Nephron progenitor cell (in vitro differentiated cells): ENCODE measurements around the gene CELF4.
A peak's percentile ranks its signal among the peaks of the same experiment; 100 is the strongest.

ENCODE experiments used
- DNase-seq: peaks from one replicate; pipeline ENCODE4 v3.0.0; 2021
- H3K27ac Mint-ChIP-seq: 2 replicates; pipeline ENCODE4 v1.8.0; 2021; ENCODE audit warnings: mild to moderate bottlenecking, moderate library complexity, mixed read lengths
- H3K27me3 Mint-ChIP-seq: 2 replicates; pipeline ENCODE4 v1.8.0; 2021; ENCODE audit warnings: mild to moderate bottlenecking, low read depth, mixed read lengths; ENCODE audit not compliant: poor library complexity
- H3K36me3 Mint-ChIP-seq: 2 replicates; pipeline ENCODE4 v1.8.0; 2021; ENCODE audit warnings: low read depth, mixed read lengths
- H3K4me1 Mint-ChIP-seq: 2 replicates; pipeline ENCODE4 v1.8.0; 2021; ENCODE audit warnings: mixed read lengths
- H3K4me3 Mint-ChIP-seq: 2 replicates; pipeline ENCODE4 v1.8.0; 2021; ENCODE audit warnings: mild to moderate bottlenecking, moderate library complexity, mixed read lengths
- H3K9me3 Mint-ChIP-seq: 2 replicates; pipeline ENCODE4 v1.8.0; 2021; ENCODE audit warnings: mild to moderate bottlenecking, moderate library complexity, mixed read lengths
- CTCF ChIP-seq: fragments of 200-600 bp; sonication (generic); IDR thresholded peaks from 2 replicates; pipeline ENCODE4 v1.5.0; 2021; ENCODE audit warnings: antibody characterized with exemption

Gene CELF4

DNA sequence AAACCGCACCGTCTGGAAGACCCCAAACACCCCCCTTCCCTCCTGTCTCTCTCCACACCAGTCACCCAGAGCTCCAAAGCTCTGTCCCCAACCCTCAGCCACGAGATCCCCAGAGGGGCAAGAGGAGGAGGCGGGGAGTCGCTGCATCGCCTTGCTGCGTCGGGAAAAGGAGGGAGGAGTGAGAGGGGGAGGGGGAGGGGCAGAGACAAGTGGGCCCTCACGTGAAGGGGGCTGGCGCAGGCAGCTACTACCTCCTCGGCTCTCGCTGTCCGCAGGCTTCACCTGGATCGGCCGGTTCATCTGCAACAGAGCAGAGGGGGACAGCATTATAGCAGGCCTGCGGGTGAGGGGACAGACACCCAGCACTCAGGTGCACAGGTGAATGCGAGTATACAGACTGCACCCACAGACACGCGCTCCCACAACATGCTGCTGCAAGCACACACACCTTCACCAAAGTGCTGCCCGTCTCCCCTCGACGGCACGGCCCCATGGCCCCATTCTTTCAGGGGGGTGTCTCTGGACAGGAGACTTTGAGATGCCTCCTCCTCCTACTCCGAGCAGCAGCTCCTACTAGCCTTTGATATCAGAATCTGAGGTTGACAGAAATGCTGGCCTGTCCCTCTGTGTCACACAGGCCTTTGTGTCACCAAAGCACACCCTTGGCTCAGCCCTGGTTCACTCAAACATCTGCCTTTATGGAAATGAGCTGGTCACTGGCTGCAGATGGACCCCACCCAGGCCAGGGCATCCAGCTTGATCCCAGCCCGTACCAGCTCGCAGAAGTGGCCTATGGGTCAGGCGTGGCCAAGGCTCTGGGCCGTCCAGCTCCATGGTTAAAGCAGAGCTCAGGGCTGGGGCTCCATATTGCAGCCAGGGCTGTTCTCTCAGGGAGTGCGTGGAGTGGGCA, 243.8 kb downstream of the CELF4 start:
- Mint-ChIP-seq H3K9me3 (no peaks in the 10 kb centered on the region), H3K4me3 (no peak overlapping the region), H3K27ac (no peak overlapping the region), H3K36me3 (no peaks in the 10 kb centered on the region), H3K4me1 (peaks cover 18% of the 10 kb centered on the region), H3K27me3 (peaks cover 14% of the 10 kb centered on the region)
- TF ChIP-seq CTCF = no peak
- DNase-seq = peak; percentile 28

DNA sequence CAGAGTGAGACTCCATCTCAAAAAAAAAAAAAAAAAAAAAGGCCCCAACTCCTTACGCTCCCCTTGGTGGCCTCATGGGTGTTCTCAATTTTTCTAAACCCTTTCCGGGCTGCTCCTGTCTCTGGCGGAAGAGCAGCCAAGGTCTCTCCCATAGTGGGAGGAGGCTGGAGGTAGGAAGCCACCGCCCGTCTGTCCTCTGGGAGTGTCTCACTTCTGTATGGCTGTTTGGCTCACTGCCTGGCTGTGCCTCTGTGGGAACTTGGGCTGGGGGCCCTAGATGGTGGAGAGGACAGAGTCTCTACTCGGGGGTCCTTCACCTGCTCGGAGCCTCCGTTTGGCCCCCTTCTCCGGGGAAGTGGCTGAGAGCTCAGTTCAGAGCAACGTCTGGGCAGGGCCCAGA, 245.3 kb downstream of the CELF4 start:
- Mint-ChIP-seq H3K27me3 (peaks cover 14% of the 10 kb centered on the region), H3K27ac (no peak overlapping the region)
- TF ChIP-seq CTCF = no peak

GRCh38 chr18:37318360-37319355, 246.9 kb downstream of the CELF4 start:
- Mint-ChIP-seq H3K27ac (no peak overlapping the region), H3K36me3 (no peaks in the 10 kb centered on the region), H3K4me1 (peaks cover 18% of the 10 kb centered on the region), H3K4me3 (no peak overlapping the region), H3K9me3 (no peaks in the 10 kb centered on the region), H3K27me3 (peaks cover 12% of the 10 kb centered on the region)
- no peak for DNase-seq
- TF ChIP-seq CTCF = no peak

More for the DNA sequence above, 245.3 kb downstream of the CELF4 start:
- DNase-seq = no peak
- Mint-ChIP-seq H3K4me1 (peaks cover 18% of the 10 kb centered on the region), H3K4me3 (no peak overlapping the region), H3K9me3 (no peaks in the 10 kb centered on the region), H3K36me3 (no peaks in the 10 kb centered on the region)

GRCh38 chr18:37317486-37317885, 248.1 kb downstream of the CELF4 start:
- no peak overlapping the region for H3K4me3 Mint-ChIP-seq
- H3K9me3 Mint-ChIP-seq = no peaks in the 10 kb centered on the region
- H3K36me3 Mint-ChIP-seq = no peaks in the 10 kb centered on the region
- H3K27me3 Mint-ChIP-seq = peaks cover 6% of the 10 kb centered on the region
- no peak overlapping the region for H3K27ac Mint-ChIP-seq
- no peak for TF ChIP-seq CTCF
- DNase-seq = no peak
- peaks cover 18% of the 10 kb centered on the region for H3K4me1 Mint-ChIP-seq

- Mint-ChIP-seq H3K27me3 (peaks cover 3% of the 10 kb centered on the region), H3K4me1 (peaks cover 18% of the 10 kb centered on the region), H3K4me3 (no peak overlapping the region), H3K27ac (no peak overlapping the region), H3K9me3 (no peaks in the 10 kb centered on the region), H3K36me3 (no peaks in the 10 kb centered on the region)
- DNase-seq = no peak
- TF ChIP-seq CTCF = no peak
Measured at GRCh38 chr18:37316468-37316867, 249.1 kb downstream of the CELF4 start.
